HG02678 (cell line): Measurements from ENCODE around the gene OR52N2.

Experiments used
- ATAC-seq: cut with Tn5 transposase; IDR thresholded peaks from one replicate; pipeline ENCODE4 v1.9.1; 2021; ENCODE audit warnings: mild to moderate bottlenecking, moderate library complexity; ENCODE audit not compliant: unreplicated experiment

OR52N2 gene

DNA sequence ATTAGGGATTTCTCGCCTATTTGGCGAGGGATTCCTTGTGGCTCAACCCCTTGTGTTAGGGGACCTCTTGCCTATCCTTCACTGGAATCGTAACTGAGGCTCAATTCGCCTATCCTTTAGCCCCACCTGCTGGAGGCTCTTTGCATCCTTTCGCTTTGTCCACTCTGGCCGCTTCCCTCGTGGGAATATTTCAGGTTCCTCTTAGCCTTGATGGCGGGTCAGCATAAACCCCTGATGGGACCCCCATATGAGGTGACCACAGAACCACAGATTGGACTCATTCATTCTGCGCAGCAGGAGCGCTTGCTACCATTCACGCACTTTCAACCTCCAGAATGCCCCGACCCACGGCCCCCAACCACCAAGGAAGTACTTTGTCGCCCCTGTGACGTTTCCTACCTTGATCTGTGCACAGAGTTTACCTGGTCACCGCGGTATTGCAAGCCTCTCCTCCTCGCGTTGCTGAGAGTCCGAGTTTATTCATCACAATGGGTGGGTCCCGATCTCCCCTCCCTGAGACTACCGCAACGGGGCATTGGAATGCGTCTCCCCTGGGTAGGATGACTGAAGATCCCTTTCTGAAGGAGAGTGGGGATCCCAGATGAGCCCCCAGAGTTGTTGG, at the start of gene OR52N2:
Gene OR52N2 (plus strand): TSS at position 425 of the 622 bp plus-strand sequence. CDS start 11,412 bp downstream, outside the sequence.
- ATAC-seq: peak; percentile 91

DNA sequence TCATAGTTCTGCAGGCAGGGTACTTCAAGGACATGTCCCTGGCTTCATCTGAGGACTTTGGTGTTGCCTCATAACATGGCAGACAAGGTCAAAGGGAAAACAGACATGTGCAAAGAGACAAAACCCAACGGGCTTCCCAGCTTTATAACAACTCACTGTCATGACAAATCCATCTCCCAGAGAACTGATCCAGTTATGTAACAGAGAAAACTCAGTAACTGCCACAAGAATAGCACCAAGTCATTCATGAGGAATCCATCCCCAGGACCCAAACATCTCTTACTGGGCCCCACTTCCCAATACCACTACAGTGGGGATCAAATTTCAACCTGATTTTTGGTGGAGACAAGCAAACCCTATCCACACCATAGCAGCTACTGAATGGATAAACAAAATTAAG, 41.7 kb upstream of the OR52N2 start:
- ATAC-seq: no peak

- ATAC-seq: no peak
Measured at GRCh38 chr11:5783255-5783654, 25.5 kb upstream of the OR52N2 start, which contains the start of gene OR52N5. Gene OR52N5 (minus strand): TSS chr11:5783355. CDS start chr11:5778634, 4,721 bp downstream.

DNA sequence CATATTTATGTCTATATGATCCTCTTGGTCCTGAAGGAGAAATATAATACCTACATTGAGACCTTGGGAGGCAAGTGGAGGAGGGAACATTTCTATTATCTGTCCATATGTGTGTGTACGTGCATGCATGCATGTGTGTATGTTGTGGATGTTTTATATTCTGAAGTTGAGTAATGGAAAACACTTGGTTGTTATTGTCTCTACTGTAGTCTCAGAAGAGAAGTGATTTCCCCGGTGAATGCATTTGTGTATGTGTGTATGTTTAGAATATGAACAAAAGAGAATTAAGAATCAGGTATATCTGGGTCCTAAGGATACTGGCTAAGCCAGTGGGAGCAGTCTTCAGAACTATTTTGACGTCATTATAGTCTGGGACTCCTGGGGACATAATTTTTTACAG, 17.6 kb upstream of the OR52N2 start, which contains the start of gene OR52N1:
Gene OR52N1 (minus strand): TSS at position 101 of the 400 bp plus-strand sequence. CDS start 2,449 bp downstream, outside the sequence.
- no peak for ATAC-seq

DNA sequence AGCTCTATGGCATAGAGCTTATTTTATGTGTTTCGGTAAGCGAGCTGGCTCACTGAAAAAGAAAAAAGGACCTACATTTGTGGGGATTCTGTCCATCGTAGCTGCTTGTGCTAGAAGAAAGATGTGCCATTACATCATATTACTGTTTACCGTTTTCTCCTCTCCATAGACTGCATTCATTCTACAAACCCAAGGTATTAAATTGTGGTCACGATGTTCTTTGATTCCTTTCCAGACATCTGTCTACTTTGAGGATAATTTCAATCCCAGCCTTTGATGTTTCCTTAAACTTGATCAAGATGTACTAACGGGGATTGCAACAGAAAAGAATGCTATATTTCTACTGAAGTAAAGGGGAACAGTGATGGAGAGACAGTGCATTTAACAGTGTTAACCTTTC, 12.2 kb upstream of the OR52N2 start:
- ATAC-seq: no peak

DNA sequence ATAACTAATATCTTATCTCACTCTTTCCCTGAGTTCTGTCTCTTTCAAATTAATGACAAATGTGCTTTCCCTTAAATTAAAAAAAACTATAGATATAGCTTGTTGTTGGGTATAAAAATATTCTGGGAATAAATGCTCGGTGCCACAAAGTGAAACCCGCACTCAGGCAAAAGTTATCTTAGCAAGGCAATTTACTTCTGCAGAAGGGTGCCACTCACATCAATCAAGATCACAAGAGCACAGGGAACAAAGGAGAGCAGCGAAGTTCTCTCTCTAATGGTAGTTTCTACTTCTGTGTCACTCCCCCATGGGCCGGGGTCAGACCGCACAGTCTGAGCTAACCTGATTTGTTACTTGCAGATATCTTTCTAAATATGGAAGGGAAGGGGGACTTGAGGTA, 4.7 kb upstream of the OR52N2 start:
- no peak for ATAC-seq

DNA sequence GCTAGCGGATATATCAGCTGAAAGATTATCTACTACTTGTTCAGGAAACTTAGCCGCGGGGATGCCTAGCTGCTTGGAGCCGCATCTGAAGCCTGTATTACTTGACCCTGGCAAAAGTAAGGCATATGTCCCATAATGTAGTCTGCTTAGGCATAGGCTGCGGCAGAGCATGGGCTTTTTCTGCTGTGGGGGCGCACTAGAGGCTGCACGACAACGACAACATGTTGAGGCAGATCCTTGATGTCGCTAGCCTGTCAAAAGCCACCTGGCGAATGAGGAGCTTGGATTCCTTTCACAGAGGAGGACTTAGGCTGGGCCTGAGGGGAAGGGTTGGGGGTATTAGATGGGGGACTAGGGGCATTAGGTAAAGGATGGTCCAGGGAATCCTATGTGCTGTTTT, 1.1 kb upstream of the OR52N2 start:
- peak; percentile 52 for ATAC-seq

GRCh38 chr11:5809122-5809519, 397 bp downstream of the OR52N2 start:
- peak; percentile 22 for ATAC-seq

DNA sequence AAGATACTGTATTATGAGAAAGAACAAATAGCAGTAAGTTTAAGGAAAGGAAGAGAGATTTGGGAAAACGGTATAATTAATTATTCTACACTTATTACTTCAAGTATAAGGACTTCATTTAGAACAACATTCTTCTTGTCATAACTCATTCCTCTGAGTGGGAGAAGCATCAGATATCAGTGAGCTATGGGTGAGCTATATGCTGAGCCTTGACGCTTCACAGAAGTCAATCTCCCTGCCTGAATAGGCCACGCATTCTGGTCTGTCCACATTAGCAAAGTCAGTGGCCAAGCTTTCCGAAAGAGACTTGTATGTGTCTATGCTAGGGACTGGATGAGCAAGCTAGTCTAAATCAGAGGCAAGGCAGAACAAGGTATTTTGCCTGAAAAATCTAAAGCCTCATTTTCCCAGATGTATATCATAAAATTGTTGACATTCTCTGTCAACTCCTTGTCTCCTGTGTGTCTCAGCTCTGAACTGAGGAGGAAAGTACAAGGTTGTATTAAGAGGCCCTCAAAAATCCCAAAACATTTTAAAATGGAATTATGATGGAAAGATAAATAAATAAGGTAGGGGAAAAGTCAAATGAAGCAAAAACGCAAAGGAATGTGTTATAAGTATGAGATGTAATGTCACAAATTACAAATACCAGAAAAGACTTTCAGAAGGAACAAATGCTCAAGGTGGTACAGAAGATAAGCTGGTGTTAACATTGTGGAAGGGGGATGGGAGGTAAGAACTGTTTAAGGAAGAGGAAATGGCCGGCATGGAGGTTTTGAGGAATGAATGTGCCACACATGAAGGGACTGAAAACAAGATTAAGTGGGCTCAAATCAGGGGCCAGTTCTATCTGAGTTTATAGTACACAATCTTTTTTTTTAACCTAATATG, 1.4 kb downstream of the OR52N2 start:
- no peak for ATAC-seq

- ATAC-seq: no peak
Measured at GRCh38 chr11:5815534-5815933, 6.8 kb downstream of the OR52N2 start.

DNA sequence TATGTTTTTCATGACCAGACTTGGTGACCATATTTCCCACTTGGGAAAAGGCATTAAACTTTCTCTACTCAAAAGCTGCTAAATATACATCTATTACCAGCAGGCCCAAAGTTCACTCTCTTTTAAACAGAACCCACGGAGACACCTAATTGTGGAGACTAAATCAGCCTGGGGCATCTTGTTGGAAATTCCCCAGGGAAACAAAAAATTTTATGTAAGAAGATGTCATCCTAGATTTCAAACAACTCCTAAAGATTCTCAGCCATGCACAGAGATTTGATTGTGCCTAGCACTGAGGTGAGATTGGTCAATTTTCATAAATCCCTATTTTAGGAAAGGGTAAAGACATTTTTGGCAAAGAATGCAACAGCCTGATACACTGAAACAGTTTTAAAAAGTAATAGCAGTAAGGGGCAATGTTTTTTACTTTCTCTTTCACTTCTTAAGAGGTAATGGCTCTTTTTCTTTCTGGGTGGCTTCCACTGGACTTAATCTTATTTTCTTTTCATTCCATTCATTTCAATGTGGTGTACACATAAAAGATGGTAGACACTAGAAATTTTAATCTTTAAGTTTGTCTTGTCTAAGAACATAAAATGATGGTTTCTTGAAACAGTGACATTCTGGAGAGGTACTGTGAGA, 9.6 kb downstream of the OR52N2 start:
- ATAC-seq: peak; percentile 65

GRCh38 chr11:5831196-5831829, 22.6 kb downstream of the OR52N2 start:
- no peak for ATAC-seq

DNA sequence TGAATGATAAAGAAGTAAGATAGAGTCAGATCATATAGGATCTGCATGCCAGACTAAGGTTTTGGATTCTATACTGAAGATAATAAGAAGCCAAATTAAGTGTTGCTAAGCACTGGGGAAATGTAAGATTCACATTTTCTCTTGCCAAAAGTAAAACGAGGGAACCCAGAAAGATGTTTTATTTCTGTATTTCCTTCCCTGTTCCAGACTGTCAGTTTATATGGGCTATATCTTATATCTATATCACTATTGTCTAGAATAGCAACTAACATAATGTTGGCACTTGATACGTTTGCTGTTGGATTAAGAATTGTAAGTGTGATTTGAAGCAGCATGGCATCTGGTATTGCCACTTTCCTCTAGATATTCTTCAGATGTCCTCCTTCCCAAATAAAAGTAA, 24.7 kb downstream of the OR52N2 start:
- ATAC-seq: no peak

GRCh38 chr11:5837695-5838094, 29.0 kb downstream of the OR52N2 start:
- ATAC-seq: no peak

- ATAC-seq: no peak
Measured at GRCh38 chr11:5841797-5842196, 33.1 kb downstream of the OR52N2 start, which contains the start of gene OR52E6. Gene OR52E6 (minus strand): TSS chr11:5841897. CDS start chr11:5841897, 0 bp downstream.

GRCh38 chr11:5846701-5847100, 38.0 kb downstream of the OR52N2 start:
- ATAC-seq: no peak

GRCh38 chr11:5847711-5848110, 39.0 kb downstream of the OR52N2 start:
- no peak for ATAC-seq

DNA sequence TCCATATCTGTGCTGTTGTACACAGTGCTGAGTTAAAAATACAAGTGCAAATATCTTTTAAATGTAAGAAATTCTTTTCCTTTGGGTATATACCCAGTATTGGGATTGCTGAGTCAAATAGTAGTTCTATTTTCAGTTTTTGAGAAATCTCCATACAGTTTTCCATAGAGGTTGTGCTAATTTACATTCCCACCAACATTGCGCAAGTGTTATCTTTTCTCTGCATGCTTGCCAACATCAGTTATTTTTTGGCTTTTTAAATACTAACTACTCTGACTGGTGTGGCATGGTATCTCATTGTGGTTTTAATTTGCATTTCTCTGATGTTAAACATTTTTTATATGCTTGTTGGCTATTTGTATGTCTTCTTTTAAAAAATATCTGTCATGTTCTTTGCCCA, 42.3 kb downstream of the OR52N2 start:
- ATAC-seq: no peak

DNA sequence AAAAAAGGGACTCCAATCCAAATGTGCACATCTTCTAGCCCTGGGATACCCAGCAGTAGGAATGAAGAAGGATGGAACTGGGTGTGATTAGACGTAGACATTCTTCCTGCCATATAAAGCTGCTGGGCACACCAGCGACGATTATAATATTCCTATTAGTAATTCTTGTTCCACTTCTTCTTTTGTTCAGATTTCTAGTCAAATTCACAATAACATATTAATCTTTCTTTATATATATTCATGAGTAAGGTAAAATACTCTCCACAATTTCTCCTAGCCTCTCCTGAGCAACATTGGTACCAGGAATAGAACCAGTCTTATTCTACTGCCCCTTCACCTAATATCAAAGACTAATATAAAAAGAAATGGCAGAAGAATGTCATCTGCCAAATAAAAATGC, 48.9 kb downstream of the OR52N2 start, which contains the start of gene OR52E8:
Gene OR52E8 (minus strand): TSS at position 101 of the 400 bp plus-strand sequence. CDS start 0 bp downstream, at position 101.
- no peak for ATAC-seq

GRCh38 chr11:5865826-5866225, 57.1 kb downstream of the OR52N2 start:
- no peak for ATAC-seq
